ENCODE results near the gene CDKL5. TPM values are rescaled to one million over a fixed set of nuclear protein-coding genes. Genes with fewer than 3 reads are reported as not detected.

CDKL5 gene
- total and polyA plus RNA-seq, 2 experiments from 2014 or later: 7.5 to 13.7 TPM

- Mint-ChIP-seq H3K27me3 (ENCODE audit: insufficient read depth, low read depth, poor library complexity) (no peaks in the 10 kb centered on the region), H3K4me1 (no peaks in the 10 kb centered on the region; the same call in 2 of the 3 replicates), H3K9me3 (peaks cover 6% of the 10 kb centered on the region; the same call in 2 of the 3 replicates), H3K27ac (no peak overlapping the region), H3K36me3 (ENCODE audit: low read depth) (no peaks in the 10 kb centered on the region), H3K4me3 (no peak overlapping the region)
- no peaks in the 10 kb centered on the region for H3K36me3 ChIP-seq (ENCODE audit: insufficient read depth)
- H3K27ac ChIP-seq (ENCODE audit: low read depth): no peak overlapping the region
- H3F3A ChIP-seq (replicated peaks; ENCODE audit: low read depth): no peaks in the 10 kb centered on the region
- no peaks in the 10 kb centered on the region for H4K20me1 ChIP-seq (replicated peaks; ENCODE audit: insufficient read depth)
- no peak overlapping the region for H3K4me3 ChIP-seq
- H3K4me2 ChIP-seq: no peak overlapping the region
- H2AFZ ChIP-seq: no peak overlapping the region
- TF ChIP-seq ZNF114 (CRISPR knock-in tag; IDR thresholded peaks at IDR 0.05) (no peak), POLR2AphosphoS5 (IDR thresholded peaks at IDR 0.05; ENCODE audit: low read depth) (no peak), ETS1 (IDR thresholded peaks at IDR 0.05) (no peak), EZH2phosphoT487 (IDR thresholded peaks at IDR 0.05; ENCODE audit: unreplicated experiment) (no peak), CREB1 (CRISPR knock-in tag; IDR thresholded peaks at IDR 0.05; ENCODE audit: low read depth) (no peak), EZH2 (IDR thresholded peaks at IDR 0.05; ENCODE audit: low read depth, unreplicated experiment) (no peak), STAT1 (IDR thresholded peaks at IDR 0.05; ENCODE audit: unreplicated experiment) (no peak), CTCF (conservative IDR thresholded peaks at IDR 0.05; ENCODE audit: low read depth in 2 of 2) (no peak), JUNB (IDR thresholded peaks at IDR 0.05; ENCODE audit: unreplicated experiment) (no peak), NANOG (IDR thresholded peaks at IDR 0.05; ENCODE audit: borderline replicate concordance) (no peak), ZNF331 (CRISPR knock-in tag; IDR thresholded peaks at IDR 0.05; ENCODE audit: low read depth) (no peak)
- TF ChIP-seq, protein P1, sequence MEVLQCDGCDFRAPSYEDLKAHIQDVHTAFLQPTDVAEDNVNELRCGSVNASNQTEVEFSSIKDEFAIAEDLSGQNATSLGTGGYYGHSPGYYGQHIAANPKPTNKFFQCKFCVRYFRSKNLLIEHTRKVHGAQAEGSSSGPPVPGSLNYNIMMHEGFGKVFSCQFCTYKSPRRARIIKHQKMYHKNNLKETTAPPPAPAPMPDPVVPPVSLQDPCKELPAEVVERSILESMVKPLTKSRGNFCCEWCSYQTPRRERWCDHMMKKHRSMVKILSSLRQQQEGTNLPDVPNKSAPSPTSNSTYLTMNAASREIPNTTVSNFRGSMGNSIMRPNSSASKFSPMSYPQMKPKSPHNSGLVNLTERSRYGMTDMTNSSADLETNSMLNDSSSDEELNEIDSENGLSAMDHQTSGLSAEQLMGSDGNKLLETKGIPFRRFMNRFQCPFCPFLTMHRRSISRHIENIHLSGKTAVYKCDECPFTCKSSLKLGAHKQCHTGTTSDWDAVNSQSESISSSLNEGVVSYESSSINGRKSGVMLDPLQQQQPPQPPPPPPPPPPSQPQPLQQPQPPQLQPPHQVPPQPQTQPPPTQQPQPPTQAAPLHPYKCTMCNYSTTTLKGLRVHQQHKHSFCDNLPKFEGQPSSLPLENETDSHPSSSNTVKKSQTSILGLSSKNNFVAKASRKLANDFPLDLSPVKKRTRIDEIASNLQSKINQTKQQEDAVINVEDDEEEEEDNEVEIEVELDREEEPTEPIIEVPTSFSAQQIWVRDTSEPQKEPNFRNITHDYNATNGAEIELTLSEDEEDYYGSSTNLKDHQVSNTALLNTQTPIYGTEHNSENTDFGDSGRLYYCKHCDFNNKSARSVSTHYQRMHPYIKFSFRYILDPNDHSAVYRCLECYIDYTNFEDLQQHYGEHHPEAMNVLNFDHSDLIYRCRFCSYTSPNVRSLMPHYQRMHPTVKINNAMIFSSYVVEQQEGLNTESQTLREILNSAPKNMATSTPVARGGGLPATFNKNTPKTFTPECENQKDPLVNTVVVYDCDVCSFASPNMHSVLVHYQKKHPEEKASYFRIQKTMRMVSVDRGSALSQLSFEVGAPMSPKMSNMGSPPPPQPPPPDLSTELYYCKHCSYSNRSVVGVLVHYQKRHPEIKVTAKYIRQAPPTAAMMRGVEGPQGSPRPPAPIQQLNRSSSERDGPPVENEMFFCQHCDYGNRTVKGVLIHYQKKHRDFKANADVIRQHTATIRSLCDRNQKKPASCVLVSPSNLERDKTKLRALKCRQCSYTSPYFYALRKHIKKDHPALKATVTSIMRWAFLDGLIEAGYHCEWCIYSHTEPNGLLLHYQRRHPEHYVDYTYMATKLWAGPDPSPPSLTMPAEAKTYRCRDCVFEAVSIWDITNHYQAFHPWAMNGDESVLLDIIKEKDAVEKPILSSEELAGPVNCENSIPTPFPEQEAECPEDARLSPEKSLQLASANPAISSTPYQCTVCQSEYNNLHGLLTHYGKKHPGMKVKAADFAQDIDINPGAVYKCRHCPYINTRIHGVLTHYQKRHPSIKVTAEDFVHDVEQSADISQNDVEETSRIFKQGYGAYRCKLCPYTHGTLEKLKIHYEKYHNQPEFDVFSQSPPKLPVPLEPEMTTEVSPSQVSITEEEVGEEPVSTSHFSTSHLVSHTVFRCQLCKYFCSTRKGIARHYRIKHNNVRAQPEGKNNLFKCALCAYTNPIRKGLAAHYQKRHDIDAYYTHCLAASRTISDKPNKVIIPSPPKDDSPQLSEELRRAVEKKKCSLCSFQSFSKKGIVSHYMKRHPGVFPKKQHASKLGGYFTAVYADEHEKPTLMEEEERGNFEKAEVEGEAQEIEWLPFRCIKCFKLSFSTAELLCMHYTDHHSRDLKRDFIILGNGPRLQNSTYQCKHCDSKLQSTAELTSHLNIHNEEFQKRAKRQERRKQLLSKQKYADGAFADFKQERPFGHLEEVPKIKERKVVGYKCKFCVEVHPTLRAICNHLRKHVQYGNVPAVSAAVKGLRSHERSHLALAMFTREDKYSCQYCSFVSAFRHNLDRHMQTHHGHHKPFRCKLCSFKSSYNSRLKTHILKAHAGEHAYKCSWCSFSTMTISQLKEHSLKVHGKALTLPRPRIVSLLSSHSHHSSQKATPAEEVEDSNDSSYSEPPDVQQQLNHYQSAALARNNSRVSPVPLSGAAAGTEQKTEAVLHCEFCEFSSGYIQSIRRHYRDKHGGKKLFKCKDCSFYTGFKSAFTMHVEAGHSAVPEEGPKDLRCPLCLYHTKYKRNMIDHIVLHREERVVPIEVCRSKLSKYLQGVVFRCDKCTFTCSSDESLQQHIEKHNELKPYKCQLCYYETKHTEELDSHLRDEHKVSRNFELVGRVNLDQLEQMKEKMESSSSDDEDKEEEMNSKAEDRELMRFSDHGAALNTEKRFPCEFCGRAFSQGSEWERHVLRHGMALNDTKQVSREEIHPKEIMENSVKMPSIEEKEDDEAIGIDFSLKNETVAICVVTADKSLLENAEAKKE (CRISPR knock-in tag; IDR thresholded peaks at IDR 0.05): no peak
- TF ChIP-seq, protein P2, sequence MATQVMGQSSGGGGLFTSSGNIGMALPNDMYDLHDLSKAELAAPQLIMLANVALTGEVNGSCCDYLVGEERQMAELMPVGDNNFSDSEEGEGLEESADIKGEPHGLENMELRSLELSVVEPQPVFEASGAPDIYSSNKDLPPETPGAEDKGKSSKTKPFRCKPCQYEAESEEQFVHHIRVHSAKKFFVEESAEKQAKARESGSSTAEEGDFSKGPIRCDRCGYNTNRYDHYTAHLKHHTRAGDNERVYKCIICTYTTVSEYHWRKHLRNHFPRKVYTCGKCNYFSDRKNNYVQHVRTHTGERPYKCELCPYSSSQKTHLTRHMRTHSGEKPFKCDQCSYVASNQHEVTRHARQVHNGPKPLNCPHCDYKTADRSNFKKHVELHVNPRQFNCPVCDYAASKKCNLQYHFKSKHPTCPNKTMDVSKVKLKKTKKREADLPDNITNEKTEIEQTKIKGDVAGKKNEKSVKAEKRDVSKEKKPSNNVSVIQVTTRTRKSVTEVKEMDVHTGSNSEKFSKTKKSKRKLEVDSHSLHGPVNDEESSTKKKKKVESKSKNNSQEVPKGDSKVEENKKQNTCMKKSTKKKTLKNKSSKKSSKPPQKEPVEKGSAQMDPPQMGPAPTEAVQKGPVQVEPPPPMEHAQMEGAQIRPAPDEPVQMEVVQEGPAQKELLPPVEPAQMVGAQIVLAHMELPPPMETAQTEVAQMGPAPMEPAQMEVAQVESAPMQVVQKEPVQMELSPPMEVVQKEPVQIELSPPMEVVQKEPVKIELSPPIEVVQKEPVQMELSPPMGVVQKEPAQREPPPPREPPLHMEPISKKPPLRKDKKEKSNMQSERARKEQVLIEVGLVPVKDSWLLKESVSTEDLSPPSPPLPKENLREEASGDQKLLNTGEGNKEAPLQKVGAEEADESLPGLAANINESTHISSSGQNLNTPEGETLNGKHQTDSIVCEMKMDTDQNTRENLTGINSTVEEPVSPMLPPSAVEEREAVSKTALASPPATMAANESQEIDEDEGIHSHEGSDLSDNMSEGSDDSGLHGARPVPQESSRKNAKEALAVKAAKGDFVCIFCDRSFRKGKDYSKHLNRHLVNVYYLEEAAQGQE (IDR thresholded peaks at IDR 0.05; ENCODE audit: unreplicated experiment): no peak
- no peak for DNase-seq (ENCODE audit: low spot score)
- no peak for ATAC-seq
- no peaks in the 10 kb centered on the region for H3K79me2 ChIP-seq (replicated peaks; ENCODE audit: insufficient read depth)
- no peaks in the 10 kb centered on the region for H3K9me2 ChIP-seq (ENCODE audit: insufficient read depth)
- no peaks in the 10 kb centered on the region for H3K27me3 ChIP-seq (ENCODE audit: insufficient read depth)
- H3K4me1 ChIP-seq (ENCODE audit: insufficient read depth): no peaks in the 10 kb centered on the region
Observed at GRCh38 chrX:18692541-18692940, 267.1 kb downstream of the CDKL5 start.

Data from GM23338 (cell line).